ENCODE results near the gene NAP1L4.
A peak's percentile ranks its signal among the peaks of the same experiment; 100 is the strongest.

Gene NAP1L4

GRCh38 chr11:2902784-2903671 is 89.1 kb downstream of the NAP1L4 start:
- no peak for DNase-seq

- DNase-seq: peak; percentile 91
These were observed 90.0 kb downstream of the NAP1L4 start for GRCh38 chr11:2901854-2902783.

- no peak for DNase-seq
These were observed 90.8 kb downstream of the NAP1L4 start for GRCh38 chr11:2901196-2901796.

GRCh38 chr11:2899080-2899783 is 92.9 kb downstream of the NAP1L4 start:
- DNase-seq: no peak

- peak; percentile 60 for DNase-seq
These were observed 93.6 kb downstream of the NAP1L4 start for GRCh38 chr11:2898366-2899079.

- DNase-seq: no peak
These were observed 95.1 kb downstream of the NAP1L4 start for GRCh38 chr11:2897048-2897447.

- no peak for DNase-seq
These were observed 96.1 kb downstream of the NAP1L4 start for GRCh38 chr11:2896047-2896446.

Data from amniotic stem cell (primary cell).